Measurements from ENCODE around the gene BEX2. TPM values are rescaled to one million over a fixed set of nuclear protein-coding genes. Genes with fewer than 3 reads are reported as not detected.
"Not testable (repeated sequence)": the region's sequence is repeated elsewhere in the genome, so short reads cannot be mapped to it uniquely, and the experiment has no call there.

BEX2 gene
- 5.2 TPM for total RNA-seq

DNA sequence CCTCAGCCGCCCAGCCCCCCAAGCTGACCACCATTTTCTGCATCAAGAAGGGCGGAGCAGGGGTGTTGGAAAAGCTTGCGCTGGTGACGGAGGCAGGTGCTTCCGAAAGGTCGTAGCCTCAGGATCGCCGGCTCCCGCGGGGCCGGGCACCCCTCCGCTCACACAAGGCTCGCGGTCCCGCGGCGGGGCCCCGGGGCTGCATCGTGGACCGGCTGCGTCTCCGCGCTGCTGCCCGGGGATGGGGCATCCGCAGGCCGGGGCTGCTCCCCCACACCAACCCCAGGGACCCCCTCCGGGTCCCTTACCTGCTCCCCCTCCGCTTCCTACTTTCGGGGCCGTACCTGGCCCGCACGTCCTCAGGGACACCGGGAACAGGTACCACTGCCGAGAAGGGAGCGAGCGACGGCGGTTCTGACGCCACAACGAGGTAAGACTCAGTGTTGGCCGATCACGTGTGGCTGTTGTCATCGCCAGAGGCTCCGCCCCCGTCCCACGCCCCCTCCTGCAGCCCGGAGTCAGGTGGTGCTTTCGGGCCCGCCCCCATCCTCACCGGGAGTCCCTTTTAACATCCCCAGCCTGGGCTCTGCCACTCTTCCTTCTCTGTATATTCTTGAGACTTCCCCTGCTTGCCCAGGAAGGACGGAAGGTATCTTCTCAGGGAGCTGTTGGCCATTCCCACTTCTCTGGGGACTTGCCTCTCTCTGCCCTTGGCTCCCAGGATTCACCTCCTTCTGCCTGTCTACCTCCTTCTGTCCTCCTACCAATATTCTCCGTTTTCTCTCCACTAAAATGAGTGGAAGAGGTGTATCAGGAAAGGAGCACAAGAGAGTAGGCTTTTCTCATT, at the start of gene BEX2:
Gene BEX2, minus strand, starts transcription at position 436 of the 844 bp plus-strand sequence. CDS start 1,014 bp downstream, outside the sequence.
- peak; percentile 99 for ATAC-seq

DNA sequence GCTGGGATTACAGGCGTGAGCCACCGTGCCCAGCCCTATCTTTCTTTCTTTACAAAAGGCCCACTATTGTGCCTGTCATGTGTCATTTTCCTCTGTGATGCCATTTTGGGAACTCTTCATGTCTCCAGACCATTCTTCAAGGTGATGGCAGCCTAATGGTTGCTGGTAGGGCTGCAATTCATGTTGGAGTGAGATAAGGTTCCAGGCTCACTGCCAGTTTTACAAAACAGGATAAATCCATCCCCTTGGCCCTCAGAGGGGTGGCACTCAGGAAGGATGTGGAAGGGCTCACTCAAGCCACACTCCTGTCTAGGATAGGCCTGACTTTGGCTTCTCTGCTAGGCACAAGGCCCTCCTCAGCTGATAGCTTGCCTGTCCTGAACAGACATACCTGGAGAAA, 49.3 kb upstream of the BEX2 start:
- no peak for ATAC-seq

DNA sequence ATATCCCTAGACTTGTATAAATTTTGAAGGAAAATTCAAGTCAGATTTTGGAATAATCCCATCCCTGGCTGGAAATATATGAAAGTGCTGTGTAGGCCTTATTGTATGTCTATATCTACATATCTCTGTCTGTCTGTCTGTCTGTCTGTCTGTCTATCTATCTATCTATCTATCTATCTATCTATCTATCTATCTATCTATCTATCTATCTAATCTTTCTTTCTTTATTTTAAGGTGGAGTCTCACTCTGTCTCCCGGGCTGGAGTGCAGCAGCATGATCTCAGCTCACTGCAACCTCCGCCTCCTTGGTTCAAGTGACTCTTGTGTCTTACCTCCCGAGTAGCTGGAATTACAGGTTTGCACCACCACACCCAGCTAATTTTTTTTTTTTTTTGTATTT, 48.8 kb upstream of the BEX2 start:
- not testable (repeated sequence) for ATAC-seq

DNA sequence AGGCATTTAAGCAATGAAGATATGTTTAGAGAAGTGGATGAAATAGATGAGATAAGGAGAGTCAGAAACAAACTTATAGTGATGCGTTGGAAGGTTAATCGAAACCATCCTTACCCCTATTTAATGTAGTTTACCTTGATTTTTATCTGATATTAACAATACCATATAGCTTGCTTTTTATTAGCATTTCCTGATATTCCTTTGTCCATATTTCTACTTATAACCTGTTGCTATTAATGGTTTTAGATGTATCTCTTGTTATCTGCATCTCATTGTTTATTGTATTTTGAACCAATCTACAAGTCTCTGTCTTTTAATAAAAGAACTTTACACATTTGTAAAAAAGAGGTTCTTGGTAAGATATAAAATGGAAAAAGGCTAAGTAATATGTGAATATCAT, 47.1 kb upstream of the BEX2 start:
- ATAC-seq, result no peak

DNA sequence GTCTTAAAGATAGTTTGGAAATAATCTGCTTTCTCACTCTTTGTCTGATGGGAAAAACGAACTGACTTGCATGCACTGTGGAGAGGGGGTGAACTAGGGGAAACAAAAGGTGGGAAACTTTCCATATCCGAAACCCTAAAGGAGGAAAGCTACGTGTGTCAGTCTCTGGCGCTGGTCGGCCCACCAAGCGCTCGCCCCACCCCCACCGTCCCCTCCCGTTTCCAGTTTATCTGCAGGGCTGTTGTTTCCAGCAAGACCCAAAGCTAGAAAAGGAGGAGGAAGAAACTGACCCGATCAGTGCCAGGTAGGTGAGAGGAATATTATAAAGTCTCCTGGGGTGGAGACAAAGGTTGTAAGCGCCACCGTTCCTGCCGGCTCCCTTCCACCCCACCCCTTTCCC, 46.1 kb upstream of the BEX2 start:
- ATAC-seq, result peak; percentile 15

DNA sequence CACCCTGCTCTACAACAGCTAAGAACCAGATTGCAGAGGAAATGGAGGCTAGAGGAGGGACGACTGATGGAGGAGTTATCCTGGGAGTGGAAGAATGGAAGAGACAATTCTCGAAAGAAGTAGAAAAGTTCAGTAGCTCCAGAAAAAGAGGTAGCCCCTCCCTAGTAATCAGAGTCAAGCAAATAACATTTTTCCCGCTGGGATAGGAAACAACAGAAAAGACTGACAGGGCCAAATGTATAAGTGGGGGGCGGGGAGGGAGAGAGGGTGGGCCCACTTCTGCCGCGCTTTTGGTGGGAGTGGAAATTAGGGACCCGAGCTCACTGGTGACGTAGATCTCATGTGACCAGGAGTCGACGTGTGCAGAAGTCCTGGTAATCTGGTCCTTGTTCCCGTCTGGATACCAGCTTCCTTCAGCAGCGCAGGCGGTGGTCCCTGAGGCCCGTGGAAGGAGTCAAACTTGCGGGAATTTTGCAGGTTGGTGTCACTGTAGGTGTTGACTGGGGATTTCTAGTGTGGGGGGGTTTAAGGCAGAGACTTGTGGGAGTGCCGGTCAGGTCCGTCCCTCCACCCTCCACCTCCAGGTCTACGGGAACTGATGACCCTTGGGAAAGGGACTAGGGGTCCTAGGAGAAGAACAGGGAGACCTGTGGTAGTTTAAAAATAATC, 45.5 kb upstream of the BEX2 start, which contains the start of gene TCEAL9:
Gene TCEAL9, plus strand, starts transcription at position 377 of the 669 bp plus-strand sequence. CDS start 1,179 bp downstream, outside the sequence.
- ATAC-seq, result peak; percentile 67

DNA sequence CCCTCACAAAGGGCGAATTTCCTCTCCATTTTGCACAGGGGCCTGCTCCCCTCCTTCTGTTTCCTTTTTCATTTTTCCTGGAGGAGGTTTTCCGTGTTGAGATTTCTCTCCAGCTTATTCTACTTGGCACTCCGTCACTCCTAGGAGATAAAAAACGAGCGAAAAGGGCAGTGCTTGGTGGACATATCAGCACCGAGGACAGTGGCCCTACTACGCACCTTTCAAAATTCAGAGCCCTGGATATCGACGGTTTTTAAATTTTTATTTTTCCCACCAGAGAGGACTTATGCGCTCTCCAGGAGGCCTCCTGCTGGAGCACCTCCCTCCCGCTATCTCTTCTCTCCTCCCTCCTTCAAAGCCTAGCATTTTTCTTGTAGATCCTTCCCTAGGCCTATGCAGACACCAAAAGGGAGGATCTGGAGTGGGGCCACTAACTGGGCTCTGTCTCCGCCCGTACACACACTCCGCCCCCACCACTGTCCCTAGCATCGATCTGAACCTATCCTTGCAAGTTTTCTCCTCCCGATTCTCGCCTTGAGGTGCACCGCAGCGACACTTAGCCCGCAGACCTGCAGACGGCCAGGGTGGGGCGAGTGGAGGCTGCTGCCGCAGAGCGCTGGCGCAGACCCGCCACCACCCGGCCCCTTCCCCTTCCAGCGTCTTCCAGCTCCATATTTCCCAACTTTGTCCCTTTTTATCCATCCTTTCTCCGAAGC, 37.0 kb upstream of the BEX2 start:
- ATAC-seq, result no peak

DNA sequence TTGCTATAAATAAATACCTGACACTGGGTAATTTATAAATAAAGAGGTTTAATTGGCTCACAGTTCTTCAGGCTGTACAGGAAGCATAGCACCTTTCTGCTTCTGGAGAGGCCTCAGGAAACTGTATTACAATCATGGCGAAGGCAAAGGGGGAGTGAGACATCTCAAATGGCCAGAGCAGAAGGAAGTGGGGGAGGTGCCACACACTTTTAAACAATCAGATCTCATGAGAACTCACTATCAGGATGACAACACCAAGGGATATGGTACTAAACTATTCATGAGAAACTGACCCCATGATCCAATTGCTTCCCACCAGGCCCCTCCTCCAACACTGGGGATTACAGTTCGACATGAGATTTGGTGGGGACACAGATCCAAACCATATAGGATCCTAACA, 33.8 kb upstream of the BEX2 start:
- ATAC-seq, result no peak

DNA sequence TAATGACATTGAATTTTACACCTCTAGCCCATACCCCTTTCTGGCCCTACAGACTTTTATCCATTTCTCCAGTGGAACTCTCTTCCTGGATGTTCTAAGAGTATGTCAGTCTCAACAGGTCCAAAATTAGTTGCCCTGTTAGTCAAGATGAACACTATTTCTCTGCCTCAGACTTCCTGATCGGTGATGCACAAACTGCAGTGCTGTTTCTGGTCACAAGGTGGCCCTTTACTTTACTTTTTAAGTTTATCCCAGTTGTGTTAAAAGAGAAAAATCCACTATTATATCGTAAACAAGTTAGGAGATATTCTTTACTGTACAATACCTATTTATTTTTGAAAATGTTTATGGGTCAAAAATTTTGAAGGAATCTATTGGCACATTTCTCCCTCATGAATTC, 32.3 kb upstream of the BEX2 start:
- peak; percentile 50 for ATAC-seq

DNA sequence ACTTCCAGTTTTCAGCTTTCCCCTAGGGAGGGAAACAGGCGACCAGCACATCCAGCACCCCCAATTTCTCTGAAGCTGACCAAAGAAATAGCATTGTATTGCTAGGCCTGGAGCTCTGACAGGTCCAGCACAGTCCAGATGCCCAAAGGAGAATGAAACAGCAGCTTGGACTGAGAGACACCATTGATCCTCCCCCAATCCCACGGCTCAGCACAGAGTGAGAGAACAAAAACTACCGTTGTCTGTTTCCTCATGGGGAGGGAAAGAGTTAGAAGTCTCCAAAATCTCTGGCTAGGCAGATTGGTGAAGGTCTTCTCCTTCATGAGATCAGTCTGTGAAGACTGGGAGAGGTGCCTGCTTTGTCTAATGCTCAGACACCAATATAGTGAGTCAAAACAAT, 27.9 kb upstream of the BEX2 start:
- no peak for ATAC-seq

DNA sequence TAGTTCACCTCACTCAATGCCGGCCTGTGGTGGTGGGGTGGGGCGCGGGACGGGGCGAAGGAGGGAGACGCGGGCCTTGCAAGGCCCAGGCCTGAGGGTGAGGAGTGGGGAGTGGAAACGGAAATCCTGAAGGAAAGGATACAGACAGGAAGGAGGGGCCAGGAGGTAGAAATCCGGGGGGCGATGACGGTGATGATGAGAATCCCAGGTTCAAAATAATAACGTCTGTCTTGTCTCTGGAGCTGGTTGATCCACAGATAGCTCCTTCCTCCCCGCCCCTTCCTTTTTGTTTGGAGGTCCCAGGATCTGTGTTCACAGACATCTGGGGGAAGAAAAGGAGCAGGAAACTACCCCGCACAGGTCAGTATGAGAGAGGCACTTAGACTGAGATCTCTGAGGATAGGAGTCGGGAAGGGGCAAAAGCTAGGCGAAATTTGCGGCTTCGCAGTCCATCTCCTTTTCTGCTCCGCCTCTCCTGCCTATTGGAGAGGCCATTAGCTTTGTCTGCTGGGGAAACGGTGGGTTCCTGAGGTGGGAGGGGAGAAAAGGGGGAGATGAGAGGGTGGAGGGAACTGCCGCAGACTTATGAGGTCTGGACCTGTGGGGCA, 20.0 kb upstream of the BEX2 start:
- ATAC-seq, result no peak

DNA sequence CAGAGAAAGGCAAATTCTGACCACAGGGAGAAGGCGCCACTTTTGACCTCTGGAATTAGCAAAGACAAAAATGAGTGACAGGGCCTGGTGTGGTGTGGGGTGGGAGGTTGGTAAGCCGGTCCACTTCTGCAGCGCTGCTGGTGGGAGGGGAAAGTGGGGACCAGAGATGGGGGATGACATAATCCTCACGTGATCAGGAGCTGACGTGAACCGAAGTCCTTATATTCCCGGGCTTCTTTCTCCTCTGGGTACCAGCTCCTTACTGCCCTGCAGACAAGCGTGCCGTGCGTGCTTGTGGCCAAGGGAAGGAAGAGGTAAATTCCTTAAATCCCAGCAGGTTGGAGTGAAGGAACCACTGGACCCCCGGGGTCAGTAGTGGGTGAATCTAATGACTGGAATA, 19.2 kb upstream of the BEX2 start, which contains the start of gene TCEAL7:
Gene TCEAL7, plus strand, starts transcription at position 249 of the 400 bp plus-strand sequence. CDS start 1,165 bp downstream, outside the sequence.
- ATAC-seq, result no peak

DNA sequence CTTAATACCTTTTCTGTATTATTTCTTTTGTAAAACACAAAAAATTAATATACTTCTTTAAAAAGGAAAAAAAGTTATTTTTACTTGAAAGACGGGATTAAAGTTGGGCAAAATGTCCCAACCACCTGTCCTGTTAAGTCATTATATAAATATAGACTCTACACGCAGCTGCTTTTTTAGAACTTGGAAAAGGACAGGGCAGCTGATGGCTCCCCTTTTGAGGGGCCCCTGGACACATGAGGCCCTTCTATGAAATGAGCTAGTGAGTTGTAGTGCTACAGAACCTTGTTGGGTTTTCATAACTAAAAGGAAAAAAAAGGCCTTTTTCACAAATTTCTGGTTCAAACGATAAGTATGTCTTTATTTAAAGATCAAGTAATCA, 600 bp upstream of the BEX2 start:
- ATAC-seq, result no peak

DNA sequence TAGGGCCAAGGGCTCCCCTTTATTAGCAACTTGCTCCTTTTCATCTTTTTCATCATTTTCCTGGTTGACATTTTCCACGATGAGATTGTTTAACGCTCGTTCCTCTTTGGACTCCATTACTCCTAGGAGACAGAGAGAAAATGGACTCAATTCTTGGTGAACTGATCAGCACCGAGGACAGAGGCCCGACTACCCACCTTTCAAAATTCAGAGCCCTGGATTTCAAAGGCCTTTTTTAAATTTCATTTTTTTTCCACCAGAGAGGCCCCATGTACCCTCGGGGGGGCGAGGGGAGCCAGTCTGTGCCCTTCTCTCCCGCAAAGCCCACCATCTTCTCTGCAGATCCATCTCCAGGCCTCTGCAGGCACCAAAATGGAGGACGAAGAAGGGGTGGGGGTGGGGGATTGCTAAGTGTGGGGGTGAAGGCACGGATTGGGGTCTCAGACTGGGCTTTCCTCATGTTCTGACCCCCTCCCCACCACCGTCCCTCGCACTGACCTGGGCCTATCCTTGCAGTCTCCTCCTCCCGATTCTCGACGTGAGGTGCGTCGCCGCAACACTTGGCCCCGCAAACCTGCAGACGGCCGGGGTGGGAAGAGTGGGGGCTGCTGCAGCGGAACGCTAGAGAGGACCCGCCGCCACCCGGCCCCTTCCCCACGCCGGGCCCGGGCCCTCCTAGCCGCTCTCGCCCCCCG, 783 bp downstream of the BEX2 start:
- peak; percentile 21 for ATAC-seq

DNA sequence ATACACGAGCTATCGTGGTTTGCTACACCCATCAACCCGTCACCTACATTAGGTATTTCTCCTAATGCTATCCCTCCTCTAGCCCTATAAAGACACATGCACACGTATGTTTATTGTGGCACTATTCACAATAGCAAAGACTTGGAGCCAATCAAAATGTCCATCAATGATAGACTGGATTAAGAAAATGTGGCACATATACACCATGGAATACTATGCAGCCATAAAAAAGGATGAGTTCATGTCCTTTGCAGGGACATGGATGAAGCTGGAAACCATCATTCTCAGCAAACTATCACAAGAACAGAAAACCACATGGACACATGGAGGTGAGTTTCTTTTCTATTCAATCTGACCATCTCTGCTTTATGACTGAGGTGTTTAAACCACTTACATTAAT, 5.1 kb downstream of the BEX2 start:
- ATAC-seq, result not testable (repeated sequence)

DNA sequence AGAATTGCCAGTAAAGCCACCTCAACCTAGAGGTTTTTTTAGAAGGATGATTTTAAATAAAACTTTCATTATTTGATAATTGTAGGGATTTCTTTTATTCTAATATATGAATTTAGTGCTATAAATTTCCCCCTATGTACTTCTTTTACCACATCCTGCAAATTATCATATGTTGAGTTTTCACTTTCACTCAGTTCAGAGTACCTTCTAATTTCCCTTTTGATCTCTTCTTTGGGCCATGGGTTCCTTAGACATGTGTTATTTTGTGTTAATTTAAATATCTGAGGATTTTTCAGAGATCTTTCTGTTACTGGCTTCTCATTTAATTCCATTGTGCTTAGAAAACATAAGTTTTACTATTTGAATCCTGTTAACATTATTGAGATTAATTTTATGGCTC, 6.1 kb downstream of the BEX2 start:
- no peak for ATAC-seq

DNA sequence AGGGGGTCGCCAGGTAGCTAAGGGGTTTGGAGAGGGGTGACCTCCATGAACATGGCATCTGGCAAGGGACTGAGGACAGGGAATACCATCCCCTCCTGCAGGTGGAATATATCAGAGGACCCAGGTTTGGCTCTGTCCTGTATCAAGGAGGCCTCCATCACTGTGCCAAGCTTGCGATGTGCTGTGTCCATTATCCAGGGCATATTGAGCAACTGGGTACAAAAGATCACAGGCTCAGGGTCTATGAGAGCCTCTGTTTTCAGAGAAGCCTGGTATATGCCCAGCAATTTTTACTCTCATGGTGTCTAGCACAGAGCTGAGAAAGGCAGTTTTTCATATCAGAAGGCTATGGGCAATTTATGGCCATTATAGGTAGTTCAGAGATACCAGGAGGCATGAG, 17.7 kb downstream of the BEX2 start:
- no peak for ATAC-seq

DNA sequence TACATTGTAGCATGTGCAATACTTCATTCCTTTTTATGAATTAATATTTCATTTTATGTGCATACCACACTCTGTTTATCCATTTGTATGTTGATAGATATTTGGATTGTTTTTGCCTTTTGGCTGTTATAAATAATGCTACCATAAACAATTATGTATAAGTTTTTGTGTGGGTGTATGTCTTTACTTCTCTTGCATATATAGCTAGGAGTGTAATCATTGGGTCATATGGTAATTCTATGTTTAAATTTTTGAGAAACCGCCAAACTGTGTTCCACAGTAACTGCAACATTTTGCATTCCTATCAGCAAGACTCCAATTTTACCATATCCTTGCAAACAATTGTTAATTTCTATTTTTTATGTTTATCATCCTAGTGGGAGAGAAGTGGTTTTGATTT, 31.2 kb downstream of the BEX2 start:
- ATAC-seq, result no peak

DNA sequence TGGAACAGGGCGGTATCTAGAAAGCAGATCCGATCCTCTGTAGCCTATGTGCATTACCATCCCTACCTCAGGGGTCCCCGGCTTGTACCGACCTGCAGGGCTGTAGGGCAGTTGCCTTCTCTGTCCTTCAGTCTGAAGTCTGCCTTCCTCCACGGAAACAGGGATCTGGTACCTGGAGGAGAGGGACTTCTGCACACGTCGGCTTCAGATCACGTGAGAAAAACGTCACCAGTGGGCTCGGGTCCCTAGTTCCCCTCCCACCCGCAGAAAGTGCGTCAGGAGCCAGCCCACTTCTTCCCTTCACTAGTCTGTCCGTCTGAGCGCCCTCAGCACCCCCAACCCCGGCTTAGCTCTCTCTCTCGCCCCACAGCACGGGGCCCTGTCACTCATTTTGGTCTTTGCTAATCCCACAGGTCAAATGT, 34.2 kb downstream of the BEX2 start, which contains the start of gene TCEAL5:
Gene TCEAL5, minus strand, starts transcription at position 170 of the 422 bp plus-strand sequence. CDS start 2,187 bp downstream, outside the sequence.
- no peak for ATAC-seq

DNA sequence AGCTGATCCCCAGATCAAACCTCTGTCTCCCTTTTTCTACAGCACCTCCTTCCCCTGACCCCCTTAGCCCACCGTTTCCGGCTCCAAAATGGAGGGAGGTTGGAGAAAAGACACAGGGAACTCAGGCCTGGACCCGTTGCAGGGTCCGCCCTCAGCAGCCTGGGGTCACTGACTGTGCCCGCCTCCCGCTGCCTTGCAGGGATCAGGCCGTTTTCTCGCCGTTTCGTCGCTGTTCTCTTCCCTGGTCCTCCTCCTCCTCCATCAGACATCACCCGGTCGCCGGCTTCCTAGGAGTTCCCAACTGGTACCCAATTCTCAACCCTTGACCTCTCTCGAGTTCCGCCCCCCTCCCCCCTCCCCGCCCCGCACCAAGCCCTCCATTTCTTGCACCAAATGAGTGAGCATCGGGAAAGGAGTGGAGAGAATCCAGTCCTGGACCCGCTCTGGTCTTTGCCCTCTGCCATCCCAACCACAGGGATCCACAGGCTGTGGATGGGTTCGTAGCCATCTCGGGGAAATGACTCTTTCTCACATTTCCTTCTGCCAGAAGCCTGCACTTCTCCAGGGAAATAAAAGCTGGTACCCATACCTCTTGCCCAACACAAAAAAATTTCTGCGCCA, 34.7 kb downstream of the BEX2 start:
- no peak for ATAC-seq

DNA sequence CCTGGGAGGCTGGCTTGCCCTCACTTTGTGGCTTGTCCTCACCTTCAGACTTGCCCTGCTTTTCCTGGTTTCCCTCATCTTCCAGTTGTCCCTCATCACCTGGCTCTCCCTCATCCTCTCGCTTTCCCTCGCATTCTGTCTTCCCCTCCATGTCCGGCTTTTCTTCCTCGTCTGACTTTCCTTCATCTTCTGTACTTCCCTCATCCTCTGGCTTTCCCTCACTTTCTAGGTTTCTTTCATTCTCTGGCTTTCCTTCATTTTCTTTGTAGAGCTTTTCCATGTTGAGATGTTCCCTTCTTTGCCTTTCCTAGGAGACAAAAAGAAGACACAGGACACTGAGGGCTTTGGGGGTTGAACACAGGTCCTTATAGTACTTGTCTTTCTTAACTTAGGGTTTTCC, 36.5 kb downstream of the BEX2 start:
- ATAC-seq, result no peak

All from esophagus mucosa (tissue), 1 donor.